Heart right ventricle (tissue), 16 donors: ENCODE results near the gene ZNF581. TPM values are rescaled to one million over a fixed set of nuclear protein-coding genes. Genes with fewer than 3 reads are reported as not detected.

Experiments used
- ATAC-seq, 8 donors: fragments of 200-7000 bp; cut with Tn5 transposase; one replicate each; pipeline ENCODE4 v1.9.1; 2020; ENCODE audit warnings: mild to moderate bottlenecking in 8 of 8, moderate library complexity in 8 of 8, moderate number of reproducible peaks in 1 of 8
- DNase-seq, 2 donors: peaks; one replicate each; pipeline ENCODE4 v3.0.0-alpha.2; 2020
- H3K27ac ChIP-seq, 10 donors: fragments of 200-600 bp; sonication (generic) in 2 of 10; one replicate each; pipeline versions ENCODE4 v1.5.0 to v1.8.0; 2020 to 2022; ENCODE audit warnings: mild to moderate bottlenecking in 3 of 10
- H3K27me3 ChIP-seq, 7 donors: fragments of 200-600 bp; one replicate each; pipeline ENCODE4 v1.8.0; 2021 to 2022; ENCODE audit warnings: mild to moderate bottlenecking in 2 of 7
- H3K36me3 ChIP-seq, 9 donors: fragments of 200-600 bp; sonication (generic) in 1 of 9; one replicate each; pipeline versions ENCODE4 v1.5.0 to v1.8.0; 2020 to 2022; ENCODE audit warnings: mild to moderate bottlenecking in 2 of 9
- H3K4me1 ChIP-seq, 9 donors: fragments of 200-600 bp; sonication (generic) in 1 of 9; one replicate each; pipeline versions ENCODE4 v1.5.0 to v1.8.0; 2020 to 2022; ENCODE audit warnings: mild to moderate bottlenecking in 4 of 9
- H3K4me3 ChIP-seq, 10 donors: fragments of 200-600 bp; sonication (generic) in 2 of 10; one replicate each; pipeline versions ENCODE4 v1.5.0 to v1.8.0; 2020 to 2022; ENCODE audit warnings: mild to moderate bottlenecking in 7 of 10, moderate library complexity in 2 of 10
- H3K9me3 ChIP-seq, 11 donors: fragments of 200-600 bp in 10 of 11; sonication (generic) in 2 of 11; one replicate each; pipeline versions ENCODE4 v1.5.0 to v1.8.0; 2013 to 2022; ENCODE audit warnings: mild to moderate bottlenecking in 2 of 11, control low read depth in 1 of 11, moderate library complexity in 1 of 11
- CTCF ChIP-seq, 9 donors: fragments of 200-600 bp; sonication (generic) in 2 of 9; IDR thresholded peaks; one replicate each; pipeline versions ENCODE4 v1.5.0 to v1.8.0; 2021 to 2022; ENCODE audit warnings: antibody characterized with exemption in 9 of 9, mild to moderate bottlenecking in 5 of 9, moderate library complexity in 1 of 9
- WGBS, 2 donors: extraction: QIAGEN DNeasy Blood & Tissue Kit; methylation state at CpG; one replicate each; pipeline ENCODE4 v1.1.7; 2013; ENCODE audit warnings: inconsistent platforms in 1 of 2; 5-methylcytosine and 5-hydroxymethylcytosine counted together
- intact Hi-C, 10 donors: fragments of 100-400 bp; cut with DNase I; formaldehyde crosslinking; loops; one replicate each; pipeline versions ENCODE4 v1.11.1 to v1.14.2; 2022
- long read RNA-seq, 3 donors: library from polyadenylated mRNA; unstranded; transcript quantifications; one replicate each; pipeline ENCODE4 v2.0.0, GENCODE V29; 2020 to 2021
- polyA plus RNA-seq, 2 donors: library from polyadenylated mRNA; stranded (reverse); fragments of 200-250 nt; gene quantifications; one replicate each; pipeline ENCODE4 v1.2.3, GENCODE V29; 2013
- total RNA-seq, 10 donors: library from RNA; stranded (reverse); fragmentation: NEBNext Ultra II Directional in 3 of 10; extraction: Animal tissue kit (Norgen Biotek cat#: 25700) in 3 of 10; gene quantifications; one replicate each; pipeline versions ENCODE4 v1.2.1 to v1.2.4, GENCODE V29; 2021 to 2023
- donor health status: Arrhythmogenic right ventricular cardiomyopathy.
- donor health status: ischemic (EF 13 %, LVEDD 7.1; RV severe dilation, severe dysfunction).
- donor health status: healthy with polysubstance abuse.
- donor health status: DM: no; HTN: yes; CAD: no.
- donor health status: DM: no; HTN: no; CAD: no.
- donor health status: ischemic (EF 25% LVEDD 6.9; RV normal size, moderate dysfunction).
- donor health status: ischemic (EF 25% LVEDD 5.7; RV mildly dilated, moderate dysfunction).
- donor health status: healthy.
- donor health status: DM: yes; HTN: yes; CAD: no.
- donor health status: Ischemic cardiomyopathy.
- donor health status: ischemic (EF 35%, LVEDD 5.7; RV mildly dilated, moderate dysfunction).
- donor health status: nonischemic (EF 11% LVEDD 7.7; RV severe dilation, severe dysfunction).
- donor health status: DM: yes; HTN: yes; CAD: no.
- donor health status: PGD.
- donor health status: ischemic (EF 29% LVEDD 5.4; RV normal size, mild dysfunction).
- donor health status: nonischemic (EF 23%, LVEDD 6.1; RV moderate dilation, normal function).

Gene ZNF581
- total RNA-seq (10 to 100 TPM in 1 of 10 donors, 1 to 10 TPM in 9; 4.0 to 15.6 (median 6.5) TPM), polyA plus RNA-seq (10 to 100 TPM in 1 of 2 donors, 1 to 10 TPM in 1; 5.6 to 10.8 TPM)
- long read RNA-seq, donor 1, transcript ZNF581-201 (2 exons, 1,298 nt): major isoform, 10 of 13 reads
- long read RNA-seq, donor 1, partial matches to known transcripts: 1 of 13 reads
- long read RNA-seq, donor 1, other reads (novel, unspliced or antisense): 2 of 13 reads
- long read RNA-seq, donor 2, partial matches to known transcripts: 2 of 6 reads
- long read RNA-seq, donor 2, other reads (novel, unspliced or antisense): 2 of 6 reads
- long read RNA-seq, donor 3, transcript ZNF581-201 (2 exons, 1,298 nt): major isoform, 6 of 8 reads
- long read RNA-seq, donor 3, partial matches to known transcripts: 1 of 8 reads
- long read RNA-seq, donor 3, other reads (novel, unspliced or antisense): 0 of 8 reads

GRCh38 chr19:55643003-55643886 lies at the start of gene ZNF581:
Gene ZNF581 (plus strand): TSS chr19:55643649. CDS start chr19:55644572, 923 bp downstream.
- intact Hi-C loops: no loop called here
- ATAC-seq: peak; percentile 23 to 66 (median 48)
- Histone ChIP-seq H3K4me1 (peaks cover 22 to 75% (median 59%) of the 10 kb centered on the region in 9 donors), H3K27ac (peak within 1 kb of the TSS in 9 of 10 donors; percentile 77 to 95 (median 89)), H3K9me3 (no peaks in the 10 kb centered on the region), H3K27me3 (no peaks in the 10 kb centered on the region), H3K36me3 (peaks cover 0 to 20% (median 8%) of the 10 kb centered on the region in 9 donors), H3K4me3 (peak within 1 kb of the TSS; percentile 74 to 95 (median 84))
- DNase-seq: peak; percentile 73 to 76
- 2 to 3% methylated on average over 53 to 56 of the region's 56 CpGs for WGBS, 2 donors
- no peak for TF ChIP-seq CTCF (IDR thresholded peaks at IDR 0.05)

- Histone ChIP-seq H3K27me3 (no peaks in the 10 kb centered on the region), H3K27ac (no peak overlapping the region), H3K9me3 (no peaks in the 10 kb centered on the region), H3K4me1 (peaks cover 0 to 8% (median 6%) of the 10 kb centered on the region in 9 donors), H3K36me3 (peaks cover 0 to 54% (median 13%) of the 10 kb centered on the region in 9 donors), H3K4me3 (no peak overlapping the region)
- DNase-seq: no peak
- WGBS, 2 donors: 77 to 87% methylated on average over 4 of the region's 4 CpGs
- intact Hi-C loops: loop anchor here in 1 of 10 donors (5.0 kb wide), 2 partner anchors 48 to 78 kb away; partner anchors contain the start of gene SBK3
- ATAC-seq: no peak
- no peak for TF ChIP-seq CTCF (IDR thresholded peaks at IDR 0.05)
Measured at GRCh38 chr19:55594996-55595545, 48.4 kb upstream of the ZNF581 start.

GRCh38 chr19:55596304-55596703 lies 47.1 kb upstream of the ZNF581 start:
- H3K27me3 ChIP-seq: no peaks in the 10 kb centered on the region
- intact Hi-C loops: loop anchor here in 1 of 10 donors (5.0 kb wide), 2 partner anchors 49 to 79 kb away; partner anchors contain the start of gene SBK3
- H3K4me1 ChIP-seq: peaks cover 4 to 16% (median 14%) of the 10 kb centered on the region in 9 donors
- H3K27ac ChIP-seq: no peak overlapping the region
- no peak for TF ChIP-seq CTCF (IDR thresholded peaks at IDR 0.05)
- no peak overlapping the region for H3K4me3 ChIP-seq
- WGBS, 2 donors: 85 to 93% methylated on average over 3 of the region's 3 CpGs
- DNase-seq (no peak), ATAC-seq (no peak)
- H3K36me3 ChIP-seq: peaks cover 0 to 54% (median 13%) of the 10 kb centered on the region in 9 donors
- no peaks in the 10 kb centered on the region for H3K9me3 ChIP-seq
